Heart right ventricle (tissue), 16 donors: ENCODE data around the gene IRX4. TPM values are rescaled to one million over a fixed set of nuclear protein-coding genes. Genes with fewer than 3 reads are reported as not detected.

Experiments used
- ATAC-seq, 8 donors: fragments of 200-7000 bp; cut with Tn5 transposase; one replicate each; pipeline ENCODE4 v1.9.1; 2020; ENCODE audit warnings: mild to moderate bottlenecking in 8 of 8, moderate library complexity in 8 of 8, moderate number of reproducible peaks in 1 of 8
- DNase-seq, 2 donors: peaks; one replicate each; pipeline ENCODE4 v3.0.0-alpha.2; 2020
- H3K27ac ChIP-seq, 10 donors: fragments of 200-600 bp; sonication (generic) in 2 of 10; one replicate each; pipeline versions ENCODE4 v1.5.0 to v1.8.0; 2020 to 2022; ENCODE audit warnings: mild to moderate bottlenecking in 3 of 10
- H3K27me3 ChIP-seq, 7 donors: fragments of 200-600 bp; one replicate each; pipeline ENCODE4 v1.8.0; 2021 to 2022; ENCODE audit warnings: mild to moderate bottlenecking in 2 of 7
- H3K36me3 ChIP-seq, 9 donors: fragments of 200-600 bp; sonication (generic) in 1 of 9; one replicate each; pipeline versions ENCODE4 v1.5.0 to v1.8.0; 2020 to 2022; ENCODE audit warnings: mild to moderate bottlenecking in 2 of 9
- H3K4me1 ChIP-seq, 9 donors: fragments of 200-600 bp; sonication (generic) in 1 of 9; one replicate each; pipeline versions ENCODE4 v1.5.0 to v1.8.0; 2020 to 2022; ENCODE audit warnings: mild to moderate bottlenecking in 4 of 9
- H3K4me3 ChIP-seq, 10 donors: fragments of 200-600 bp; sonication (generic) in 2 of 10; one replicate each; pipeline versions ENCODE4 v1.5.0 to v1.8.0; 2020 to 2022; ENCODE audit warnings: mild to moderate bottlenecking in 7 of 10, moderate library complexity in 2 of 10
- H3K9me3 ChIP-seq, 11 donors: fragments of 200-600 bp in 10 of 11; sonication (generic) in 2 of 11; one replicate each; pipeline versions ENCODE4 v1.5.0 to v1.8.0; 2013 to 2022; ENCODE audit warnings: mild to moderate bottlenecking in 2 of 11, control low read depth in 1 of 11, moderate library complexity in 1 of 11
- CTCF ChIP-seq, 9 donors: fragments of 200-600 bp; sonication (generic) in 2 of 9; IDR thresholded peaks; one replicate each; pipeline versions ENCODE4 v1.5.0 to v1.8.0; 2021 to 2022; ENCODE audit warnings: antibody characterized with exemption in 9 of 9, mild to moderate bottlenecking in 5 of 9, moderate library complexity in 1 of 9
- WGBS, 2 donors: extraction: QIAGEN DNeasy Blood & Tissue Kit; methylation state at CpG; one replicate each; pipeline ENCODE4 v1.1.7; 2013; ENCODE audit warnings: inconsistent platforms in 1 of 2; 5-methylcytosine and 5-hydroxymethylcytosine counted together
- intact Hi-C, 10 donors: fragments of 100-400 bp; cut with DNase I; formaldehyde crosslinking; loops; one replicate each; pipeline versions ENCODE4 v1.11.1 to v1.14.2; 2022
- polyA plus RNA-seq, 2 donors: library from polyadenylated mRNA; stranded (reverse); fragments of 200-250 nt; gene quantifications; one replicate each; pipeline ENCODE4 v1.2.3, GENCODE V29; 2013
- total RNA-seq, 10 donors: library from RNA; stranded (reverse); fragmentation: NEBNext Ultra II Directional in 3 of 10; extraction: Animal tissue kit (Norgen Biotek cat#: 25700) in 3 of 10; gene quantifications; one replicate each; pipeline versions ENCODE4 v1.2.1 to v1.2.4, GENCODE V29; 2021 to 2023
- donor health status: Arrhythmogenic right ventricular cardiomyopathy.
- donor health status: ischemic (EF 13 %, LVEDD 7.1; RV severe dilation, severe dysfunction).
- donor health status: healthy with polysubstance abuse.
- donor health status: DM: no; HTN: yes; CAD: no.
- donor health status: DM: no; HTN: no; CAD: no.
- donor health status: ischemic (EF 25% LVEDD 6.9; RV normal size, moderate dysfunction).
- donor health status: ischemic (EF 25% LVEDD 5.7; RV mildly dilated, moderate dysfunction).
- donor health status: healthy.
- donor health status: DM: yes; HTN: yes; CAD: no.
- donor health status: Ischemic cardiomyopathy.
- donor health status: ischemic (EF 35%, LVEDD 5.7; RV mildly dilated, moderate dysfunction).
- donor health status: nonischemic (EF 11% LVEDD 7.7; RV severe dilation, severe dysfunction).
- donor health status: DM: yes; HTN: yes; CAD: no.
- donor health status: PGD.
- donor health status: ischemic (EF 29% LVEDD 5.4; RV normal size, mild dysfunction).
- donor health status: nonischemic (EF 23%, LVEDD 6.1; RV moderate dilation, normal function).

IRX4 gene
- total and polyA plus RNA-seq, 12 donors, result 6.1 to 19.1 (median 11.2) TPM

- no peak for TF ChIP-seq CTCF (IDR thresholded peaks at IDR 0.05)
- H3K27me3 ChIP-seq, result peaks cover 0 to 7% (median 0%) of the 10 kb centered on the region in 7 donors
- intact Hi-C loops, result no loop called here
- H3K27ac ChIP-seq, result no peak overlapping the region
- peaks cover 0 to 15% (median 0%) of the 10 kb centered on the region in 9 donors for H3K36me3 ChIP-seq
- H3K9me3 ChIP-seq, result no peaks in the 10 kb centered on the region
- WGBS, 2 donors, result 47 to 53% methylated on average over 14 of the region's 14 CpGs
- ATAC-seq (no peak), DNase-seq (no peak)
- no peak overlapping the region for H3K4me3 ChIP-seq
- peaks cover 0 to 7% (median 0%) of the 10 kb centered on the region in 9 donors for H3K4me1 ChIP-seq
Measured at GRCh38 chr5:1831677-1832313, 50.9 kb downstream of the IRX4 start.

- Histone ChIP-seq H3K4me3 (no peak overlapping the region), H3K27ac (no peak overlapping the region), H3K27me3 (peaks cover 0 to 3% (median 0%) of the 10 kb centered on the region in 7 donors), H3K4me1 (peaks cover 0 to 2% (median 0%) of the 10 kb centered on the region in 9 donors), H3K36me3 (peaks cover 0 to 19% (median 0%) of the 10 kb centered on the region in 9 donors), H3K9me3 (no peaks in the 10 kb centered on the region)
- TF ChIP-seq CTCF (IDR thresholded peaks at IDR 0.05), result no peak
- ATAC-seq (no peak), DNase-seq (no peak)
- WGBS, 2 donors, result 88 to 89% methylated on average over 11 of the region's 11 CpGs
- intact Hi-C loops, result no loop called here
Measured at GRCh38 chr5:1831257-1831656, 51.5 kb downstream of the IRX4 start.

GRCh38 chr5:1830571-1831228 is 52.0 kb downstream of the IRX4 start:
- Histone ChIP-seq H3K9me3 (no peaks in the 10 kb centered on the region), H3K36me3 (peaks cover 0 to 24% (median 0%) of the 10 kb centered on the region in 9 donors), H3K27me3 (peaks cover 0 to 3% (median 0%) of the 10 kb centered on the region in 7 donors), H3K27ac (no peak overlapping the region), H3K4me1 (no peaks in the 10 kb centered on the region), H3K4me3 (no peak overlapping the region)
- ATAC-seq (no peak), DNase-seq (no peak)
- no peak for TF ChIP-seq CTCF (IDR thresholded peaks at IDR 0.05)
- 76 to 80% methylated on average over 17 of the region's 17 CpGs for WGBS, 2 donors
- intact Hi-C loops, result no loop called here

- intact Hi-C loops, result no loop called here
- 45 to 52% methylated on average over 34 to 39 of the region's 39 CpGs for WGBS, 2 donors
- H3K27ac ChIP-seq, result no peak overlapping the region
- no peaks in the 10 kb centered on the region for H3K27me3 ChIP-seq
- H3K4me1 ChIP-seq, result no peaks in the 10 kb centered on the region
- no peak overlapping the region for H3K4me3 ChIP-seq
- H3K36me3 ChIP-seq, result peaks cover 0 to 52% (median 0%) of the 10 kb centered on the region in 9 donors
- ATAC-seq (peak in 1 of 8 donors; percentile 39), DNase-seq (no peak)
- TF ChIP-seq CTCF (IDR thresholded peaks at IDR 0.05), result no peak
- H3K9me3 ChIP-seq, result no peaks in the 10 kb centered on the region
Measured at GRCh38 chr5:1827886-1828397, 54.8 kb downstream of the IRX4 start.

Other genes with a start within 250 kb of the IRX4 start
- gene MRPL36, start 83.1 kb downstream of the IRX4 start, total RNA-seq, result 10 to 100 TPM; 43.4 to 76.9 (median 49.8) TPM
- 100 to 1,000 TPM in 1 of 2 donors, 10 to 100 TPM in 1; 45.5 to 126 TPM for gene MRPL36, start 83.1 kb downstream of the IRX4 start, polyA plus RNA-seq
- gene NDUFS6, start 81.5 kb downstream of the IRX4 start, total RNA-seq, result 100 to 1,000 TPM in 3 of 10 donors, 10 to 100 TPM in 7; 60.2 to 137 (median 84.3) TPM
- gene NDUFS6, start 81.5 kb downstream of the IRX4 start, polyA plus RNA-seq, result 100 to 1,000 TPM; 187 to 198 TPM